ENCODE data around the gene PARD3.

Gene PARD3

GRCh38 chr10:34535872-34536271, 279.2 kb downstream of the PARD3 start:
- no peak for DNase-seq

GRCh38 chr10:34530778-34531177, 284.3 kb downstream of the PARD3 start:
- no peak for DNase-seq

- DNase-seq = no peak
These were observed 286.8 kb downstream of the PARD3 start for GRCh38 chr10:34528320-34528719.

GRCh38 chr10:34526758-34527730, 288.1 kb downstream of the PARD3 start:
- DNase-seq = no peak

- DNase-seq = no peak
These were observed 288.9 kb downstream of the PARD3 start for GRCh38 chr10:34526186-34526585.

- no peak for DNase-seq
These were observed 290.6 kb downstream of the PARD3 start for GRCh38 chr10:34524369-34525091.

- DNase-seq = no peak
These were observed 291.9 kb downstream of the PARD3 start for GRCh38 chr10:34523017-34523767.

GRCh38 chr10:34522546-34522945, 292.6 kb downstream of the PARD3 start:
- no peak for DNase-seq

- no peak for DNase-seq
These were observed 294.6 kb downstream of the PARD3 start for GRCh38 chr10:34520510-34520909.

GRCh38 chr10:34520084-34520483, 295.0 kb downstream of the PARD3 start:
- DNase-seq = no peak

- DNase-seq = no peak
These were observed 300.8 kb downstream of the PARD3 start for GRCh38 chr10:34514290-34514689.

GRCh38 chr10:34513636-34514035, 301.5 kb downstream of the PARD3 start:
- DNase-seq = no peak

GRCh38 chr10:34507217-34507616, 307.9 kb downstream of the PARD3 start:
- DNase-seq = no peak

- no peak for DNase-seq
These were observed 308.3 kb downstream of the PARD3 start for GRCh38 chr10:34506786-34507185.

GRCh38 chr10:34505338-34505737, 309.8 kb downstream of the PARD3 start:
- DNase-seq = no peak

GRCh38 chr10:34504534-34504933, 310.6 kb downstream of the PARD3 start:
- no peak for DNase-seq

GRCh38 chr10:34503704-34504103, 311.4 kb downstream of the PARD3 start:
- no peak for DNase-seq

- no peak for DNase-seq
These were observed 315.4 kb downstream of the PARD3 start for GRCh38 chr10:34499612-34500279.

- DNase-seq = no peak
These were observed 316.3 kb downstream of the PARD3 start for GRCh38 chr10:34498821-34499220.

GRCh38 chr10:34495938-34496337, 319.2 kb downstream of the PARD3 start:
- no peak for DNase-seq

GRCh38 chr10:34494012-34494411, 321.1 kb downstream of the PARD3 start:
- no peak for DNase-seq

GRCh38 chr10:34492081-34492480, 323.0 kb downstream of the PARD3 start:
- DNase-seq = no peak

Measured in right kidney (tissue), 1 donor.